Activated B cell treated with CpG ODN at 0.5 μM for 24 hours (primary cell): Measurements from ENCODE around the gene ZC3H10. TPM values are rescaled to one million over a fixed set of nuclear protein-coding genes. Genes with fewer than 3 reads are reported as not detected.
"Not testable (repeated sequence)": the region's sequence is repeated elsewhere in the genome, so short reads cannot be mapped to it uniquely, and the experiment has no call there.

Source experiments
- ATAC-seq: fragments of 200-7000 bp; cut with Tn5 transposase; one replicate; pipeline ENCODE4 v1.10.0; 2021; ENCODE audit warnings: low read depth, mild to moderate bottlenecking, moderate library complexity
- CTCF ChIA-PET: fragments of 350-600 bp; sonication (Branson Sonifier 250); formaldehyde crosslinking; loops from one replicate; lab custom pipeline; 2021; ENCODE audit warnings: antibody characterized with exemption; lab: Charles Lee
- POLR2A ChIA-PET: fragments of 350-600 bp; sonication (Branson Sonifier 250); formaldehyde crosslinking; loops from one replicate; lab custom pipeline; 2021; ENCODE audit warnings: antibody characterized with exemption; lab: Charles Lee
- DNase-seq: peaks from one replicate; pipeline ENCODE4 v3.0.0; 2022
- H3K27ac Mint-ChIP-seq: one replicate; pipeline ENCODE4 v1.8.0; 2020; ENCODE audit warnings: mixed read lengths
- H3K27me3 Mint-ChIP-seq: one replicate; pipeline ENCODE4 v1.8.0; 2021; ENCODE audit warnings: mixed read lengths
- H3K36me3 Mint-ChIP-seq: one replicate; pipeline ENCODE4 v1.8.0; 2021; ENCODE audit warnings: low read depth, mixed read lengths
- H3K4me1 Mint-ChIP-seq: one replicate; pipeline ENCODE4 v1.8.0; 2021; ENCODE audit warnings: mixed read lengths
- H3K4me3 Mint-ChIP-seq: one replicate; pipeline ENCODE4 v1.8.0; 2020; ENCODE audit warnings: mild to moderate bottlenecking, mixed read lengths
- H3K9me3 Mint-ChIP-seq: one replicate; pipeline ENCODE4 v1.8.0; 2020; ENCODE audit warnings: mixed read lengths
- intact Hi-C: fragments of 100-400 bp; cut with micrococcal nuclease; formaldehyde crosslinking; loops from one replicate; pipeline ENCODE4 v1.15.1; 2024
- total RNA-seq: library from RNA; stranded (reverse); gene quantifications from 2 replicates; pipeline ENCODE4 v1.2.3, GENCODE V29; 2022
- TF ChIP-seq, protein P1 (sequence below): fragments of 200-600 bp; IDR thresholded peaks from one replicate; pipeline ENCODE4 v1.8.0; 2022; ENCODE audit warnings: antibody characterized with exemption, mild to moderate bottlenecking

ZC3H10 gene
- total RNA-seq, 1 donor from 2014 or later: 15.4 TPM

DNA sequence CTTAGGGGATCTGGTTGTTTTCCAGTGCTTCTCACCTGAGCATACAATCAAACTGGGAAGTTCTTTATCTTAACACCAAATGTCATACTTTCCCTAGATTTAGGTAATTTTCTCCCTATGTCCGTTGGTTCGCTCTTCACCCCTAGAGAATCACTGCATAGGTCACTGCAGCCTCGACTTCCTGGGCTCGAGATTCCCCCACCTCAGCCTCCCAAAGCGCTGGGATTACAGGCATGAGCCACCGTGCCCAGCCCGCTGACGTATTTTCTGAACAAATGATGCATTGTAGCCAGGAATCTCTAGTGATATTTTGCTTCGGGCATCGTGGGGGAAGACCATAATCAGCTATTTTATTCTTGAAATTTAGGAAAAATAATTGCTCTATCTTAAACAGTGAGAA is 2.7 kb upstream of the ZC3H10 start:
- peak overlapping the region; percentile 100 for H3K4me3 Mint-ChIP-seq
- no peaks in the 10 kb centered on the region for H3K27me3 Mint-ChIP-seq
- DNase-seq (no peak), ATAC-seq (no peak)
- no peaks in the 10 kb centered on the region for H3K9me3 Mint-ChIP-seq
- CTCF ChIA-PET: no interaction called here
- H3K36me3 Mint-ChIP-seq: peaks cover 66% of the 10 kb centered on the region
- intact Hi-C loops: loop anchor here (5.0 kb wide), 5 partner anchors 298 to 1407 kb away; partner anchors contain the start of genes DDIT3, MBD6, NAB2 and NACA
- peak overlapping the region; percentile 99 for H3K27ac Mint-ChIP-seq
- TF ChIP-seq, protein P1, sequence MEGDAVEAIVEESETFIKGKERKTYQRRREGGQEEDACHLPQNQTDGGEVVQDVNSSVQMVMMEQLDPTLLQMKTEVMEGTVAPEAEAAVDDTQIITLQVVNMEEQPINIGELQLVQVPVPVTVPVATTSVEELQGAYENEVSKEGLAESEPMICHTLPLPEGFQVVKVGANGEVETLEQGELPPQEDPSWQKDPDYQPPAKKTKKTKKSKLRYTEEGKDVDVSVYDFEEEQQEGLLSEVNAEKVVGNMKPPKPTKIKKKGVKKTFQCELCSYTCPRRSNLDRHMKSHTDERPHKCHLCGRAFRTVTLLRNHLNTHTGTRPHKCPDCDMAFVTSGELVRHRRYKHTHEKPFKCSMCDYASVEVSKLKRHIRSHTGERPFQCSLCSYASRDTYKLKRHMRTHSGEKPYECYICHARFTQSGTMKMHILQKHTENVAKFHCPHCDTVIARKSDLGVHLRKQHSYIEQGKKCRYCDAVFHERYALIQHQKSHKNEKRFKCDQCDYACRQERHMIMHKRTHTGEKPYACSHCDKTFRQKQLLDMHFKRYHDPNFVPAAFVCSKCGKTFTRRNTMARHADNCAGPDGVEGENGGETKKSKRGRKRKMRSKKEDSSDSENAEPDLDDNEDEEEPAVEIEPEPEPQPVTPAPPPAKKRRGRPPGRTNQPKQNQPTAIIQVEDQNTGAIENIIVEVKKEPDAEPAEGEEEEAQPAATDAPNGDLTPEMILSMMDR: no peak
- POLR2A ChIA-PET: interaction anchor here (0.6 to 5.0 kb wide), 12 partner anchors 8 to 400 kb away, joined by 3 to 112 read pairs (median 7); partner anchors contain the start of genes BLOC1S1, ESYT1, PA2G4 and RAB5B
- H3K4me1 Mint-ChIP-seq: peaks cover 37% of the 10 kb centered on the region

DNA sequence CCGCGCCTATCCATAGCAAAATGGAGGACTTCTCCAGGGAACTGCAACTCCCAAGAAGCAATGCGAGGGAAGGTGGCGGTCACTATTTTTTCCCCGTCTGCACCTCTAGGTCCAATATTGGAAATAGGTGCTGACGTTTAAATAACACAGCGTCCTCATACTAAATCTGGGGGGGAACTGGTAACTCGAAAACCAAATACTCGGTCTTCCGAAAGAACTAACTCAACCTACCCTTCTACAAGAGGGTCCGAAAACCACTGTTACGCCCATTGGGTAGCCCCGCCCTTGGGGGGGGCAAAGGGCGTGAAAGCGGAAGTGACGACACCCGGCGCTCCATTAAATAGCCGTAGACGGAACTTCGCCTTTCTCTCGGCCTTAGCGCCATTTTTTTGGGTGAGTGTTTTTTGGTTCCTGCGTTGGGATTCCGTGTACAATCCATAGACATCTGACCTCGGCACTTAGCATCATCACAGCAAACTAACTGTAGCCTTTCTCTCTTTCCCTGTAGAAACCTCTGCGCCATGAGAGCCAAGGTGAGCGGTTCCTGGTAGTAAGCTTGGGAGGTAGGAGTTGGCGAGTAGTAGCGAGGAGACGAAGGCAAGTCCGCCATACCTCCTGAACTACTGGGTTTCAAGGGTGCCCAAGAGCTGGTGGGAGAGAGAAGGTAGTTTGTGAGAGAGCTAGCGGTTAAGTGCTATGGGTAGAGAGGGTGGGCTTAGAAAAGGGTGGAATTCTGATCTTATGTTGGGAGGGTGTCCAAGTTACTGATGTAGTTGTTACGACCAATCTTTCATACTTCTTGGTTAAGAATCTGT is 1.6 kb upstream of the ZC3H10 start, which contains the start of gene RPL41:
TSS of gene RPL41 (plus strand) at position 367 of the 815 bp plus-strand sequence.
- DNase-seq (peak; percentile 92), ATAC-seq (peak; percentile 56)
- ChIA-PET POLR2A (interaction anchor here (0.6 to 5.0 kb wide), 29 partner anchors 9 to 661 kb away, joined by 3 to 116 read pairs (median 5); partner anchors contain the start of genes BAZ2A, CNPY2, DNAJC14 and ESYT1), CTCF (interaction anchor here (0.7 to 3.1 kb wide), 6 partner anchors 10 to 378 kb away, joined by 3 to 18 read pairs (median 3); partner anchors contain the start of genes ESYT1 and SMARCC2)
- peak within 1 kb of the TSS; percentile 100 for H3K4me3 Mint-ChIP-seq
- peaks cover 66% of the 10 kb centered on the region for H3K36me3 Mint-ChIP-seq
- TF ChIP-seq, protein P1: no peak
- H3K27me3 Mint-ChIP-seq: no peaks in the 10 kb centered on the region
- intact Hi-C loops: loop anchor here (1.0 to 5.0 kb wide), 8 partner anchors 12 to 1406 kb away; partner anchors contain the start of genes DDIT3, MBD6, NAB2 and NACA
- H3K4me1 Mint-ChIP-seq: peaks cover 37% of the 10 kb centered on the region
- H3K9me3 Mint-ChIP-seq: no peaks in the 10 kb centered on the region
- peak within 1 kb of the TSS; percentile 99 for H3K27ac Mint-ChIP-seq

DNA sequence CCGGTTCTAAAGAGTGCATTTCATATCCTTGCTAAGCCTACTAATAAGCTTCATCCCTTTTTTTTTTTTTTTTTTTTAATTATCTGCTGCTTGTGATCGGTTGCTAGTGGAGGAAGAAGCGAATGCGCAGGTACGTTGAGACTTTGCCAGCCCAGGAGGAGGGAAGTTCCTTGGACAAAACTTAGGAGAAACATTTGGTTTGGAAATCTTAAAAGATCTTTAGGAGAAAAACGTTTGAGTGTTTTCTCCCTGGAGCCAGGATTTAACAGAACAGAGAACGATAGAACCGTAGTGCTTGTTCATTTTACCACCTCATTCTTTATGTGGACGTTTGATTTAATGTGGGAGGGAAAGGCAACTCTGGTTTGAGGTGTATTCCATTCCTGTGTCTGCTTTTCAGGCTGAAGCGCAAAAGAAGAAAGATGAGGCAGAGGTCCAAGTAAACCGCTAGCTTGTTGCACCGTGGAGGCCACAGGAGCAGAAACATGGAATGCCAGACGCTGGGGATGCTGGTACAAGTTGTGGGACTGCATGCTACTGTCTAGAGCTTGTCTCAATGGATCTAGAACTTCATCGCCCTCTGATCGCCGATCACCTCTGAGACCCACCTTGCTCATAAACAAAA is 872 bp upstream of the ZC3H10 start:
- H3K27ac Mint-ChIP-seq: peak overlapping the region; percentile 99
- not testable (repeated sequence) for H3K9me3 Mint-ChIP-seq, DNase-seq, H3K27me3 Mint-ChIP-seq, ATAC-seq
- intact Hi-C loops: loop anchor here (5.0 kb wide), 5 partner anchors 300 to 1405 kb away; partner anchors contain the start of genes DDIT3, MBD6, NAB2 and NACA
- ChIA-PET POLR2A (interaction anchor here (0.6 to 5.0 kb wide), 30 partner anchors 10 to 572 kb away, joined by 3 to 116 read pairs (median 6); partner anchors contain the start of genes BAZ2A, CNPY2, DNAJC14 and ESYT1), CTCF (interaction anchor here (0.7 to 4.7 kb wide), 7 partner anchors 9 to 379 kb away, joined by 3 to 80 read pairs (median 3); partner anchors contain the start of genes ESYT1 and SMARCC2)
- peaks cover 66% of the 10 kb centered on the region for H3K36me3 Mint-ChIP-seq
- H3K4me3 Mint-ChIP-seq: peak overlapping the region; percentile 100
- peaks cover 37% of the 10 kb centered on the region for H3K4me1 Mint-ChIP-seq

DNA sequence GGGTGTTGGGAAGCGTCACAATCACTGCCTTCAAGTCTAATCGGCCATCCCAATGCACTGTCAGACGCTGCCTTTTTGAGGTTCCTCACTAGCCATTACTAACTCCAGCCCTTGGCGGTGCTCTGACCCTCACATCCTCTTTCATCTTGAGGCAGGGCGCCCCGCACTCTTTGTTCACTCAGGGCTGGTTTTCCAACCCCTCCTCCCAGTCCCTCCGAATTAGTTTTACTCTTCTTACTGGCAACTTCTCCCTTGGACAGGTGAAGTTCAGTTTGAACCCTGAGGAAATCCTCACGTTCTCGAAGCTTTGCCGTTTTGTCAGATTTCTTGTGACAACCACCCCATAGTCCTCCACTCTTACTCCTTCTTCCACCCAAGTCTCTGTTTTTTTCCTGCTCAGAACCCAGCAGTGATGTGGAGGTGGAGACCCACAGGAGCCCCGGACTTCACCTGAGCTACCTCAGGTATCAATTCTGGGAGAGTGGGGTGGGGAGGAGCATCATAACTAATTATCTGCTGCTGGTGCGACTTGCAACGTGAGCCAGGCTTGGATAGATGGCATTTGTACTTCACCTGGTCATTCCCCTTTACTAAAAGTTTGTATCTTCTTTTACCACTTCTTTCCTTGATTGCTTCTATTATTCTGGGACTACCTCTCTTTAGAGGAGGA is 757 bp downstream of the ZC3H10 start:
- H3K36me3 Mint-ChIP-seq: peaks cover 58% of the 10 kb centered on the region
- TF ChIP-seq, protein P1: no peak
- peak overlapping the region; percentile 99 for H3K27ac Mint-ChIP-seq
- no peaks in the 10 kb centered on the region for H3K27me3 Mint-ChIP-seq
- CTCF ChIA-PET: interaction anchor here (0.6 to 4.7 kb wide), 15 partner anchors 8 to 380 kb away, joined by 3 to 80 read pairs (median 6); partner anchors contain the start of genes ANKRD52, ESYT1, PA2G4 and RNF41
- ATAC-seq (no peak), DNase-seq (no peak)
- POLR2A ChIA-PET: interaction anchor here (0.6 to 5.0 kb wide), 37 partner anchors 9 to 638 kb away, joined by 3 to 116 read pairs (median 6); partner anchors contain the start of genes ANKRD52, BLOC1S1, CNPY2 and COQ10A
- intact Hi-C loops: loop anchor here (1.0 to 5.0 kb wide), 25 partner anchors 7 to 1403 kb away; partner anchors contain the start of genes ANKRD52, COQ10A, CS and DDIT3
- H3K9me3 Mint-ChIP-seq: no peaks in the 10 kb centered on the region
- peak overlapping the region; percentile 100 for H3K4me3 Mint-ChIP-seq
- peaks cover 38% of the 10 kb centered on the region for H3K4me1 Mint-ChIP-seq
